GM12874 (cell line): ENCODE data around the gene SEMG1.

Experiments used
- CTCF ChIP-seq: IDR thresholded peaks from 2 replicates; pipeline ENCODE4 v1.5.1; 2011; ENCODE audit warnings: low read depth, mild to moderate bottlenecking, control low read depth, low read length, moderate library complexity; ENCODE audit not compliant: insufficient read depth

Gene SEMG1

DNA sequence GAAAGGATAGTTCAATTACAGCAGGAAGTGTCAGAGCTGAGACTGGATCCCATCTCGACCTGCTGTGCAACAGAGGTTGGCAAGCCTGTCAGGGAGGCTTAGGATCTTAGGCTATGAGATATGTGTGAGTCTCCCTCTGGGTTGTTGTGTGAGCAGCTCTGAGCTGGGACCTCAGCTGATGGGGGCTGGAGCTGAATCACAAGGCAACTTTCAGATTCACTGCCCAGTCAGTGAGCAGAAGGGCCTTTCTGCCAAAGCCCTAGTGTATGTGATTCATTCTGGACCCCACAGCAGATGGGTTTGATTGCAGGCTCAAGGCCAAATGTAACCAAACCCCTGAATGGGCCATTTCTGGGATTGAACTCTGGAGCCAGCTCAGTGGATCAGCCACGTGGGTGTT, 27.7 kb upstream of the SEMG1 start:
- TF ChIP-seq CTCF: no peak

DNA sequence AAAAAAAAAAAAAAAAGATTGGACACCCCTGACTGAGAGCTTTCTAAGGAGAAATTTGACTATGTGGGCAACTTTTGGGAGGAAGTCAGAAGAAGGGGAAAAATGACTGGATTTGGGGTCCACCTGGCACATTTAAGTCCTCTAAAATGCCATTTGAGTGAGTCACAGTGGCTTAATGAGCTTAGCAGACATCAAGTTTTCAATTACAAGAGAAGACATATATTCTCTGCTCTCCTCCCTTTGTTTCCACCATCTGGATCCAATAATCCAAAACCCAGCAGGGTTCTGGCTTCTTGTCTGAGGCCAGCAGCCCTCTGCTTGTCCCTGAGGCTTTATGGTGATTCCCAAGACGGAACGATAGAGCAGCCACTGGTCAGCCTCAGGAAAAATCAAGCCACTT, 25.2 kb upstream of the SEMG1 start:
- no peak for TF ChIP-seq CTCF

- no peak for TF ChIP-seq CTCF
These were observed 23.7 kb upstream of the SEMG1 start for GRCh38 chr20:45183084-45183483.

- TF ChIP-seq CTCF: no peak
These were observed 19.1 kb upstream of the SEMG1 start for GRCh38 chr20:45187693-45188092.

GRCh38 chr20:45189067-45189609, 17.7 kb upstream of the SEMG1 start:
- no peak for TF ChIP-seq CTCF

DNA sequence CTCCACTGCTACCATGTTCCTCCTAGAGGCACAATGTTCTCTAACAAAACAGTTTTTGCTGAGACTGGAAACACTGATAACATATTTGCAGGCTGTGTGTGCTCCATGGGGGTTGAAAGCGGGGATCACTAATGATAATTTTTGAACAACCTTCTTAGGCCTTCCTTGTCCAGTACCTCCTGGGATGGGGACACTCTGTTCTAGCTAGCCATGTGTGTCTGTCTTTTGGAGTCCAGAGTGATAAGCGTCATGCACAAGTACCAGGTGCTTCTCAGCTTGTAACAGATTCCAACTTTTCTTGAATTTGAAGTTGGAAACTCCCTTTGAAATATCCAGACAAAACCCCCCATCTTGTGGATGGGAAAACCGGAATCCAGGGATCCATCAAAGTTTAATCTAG, 17.0 kb upstream of the SEMG1 start:
- TF ChIP-seq CTCF: no peak

DNA sequence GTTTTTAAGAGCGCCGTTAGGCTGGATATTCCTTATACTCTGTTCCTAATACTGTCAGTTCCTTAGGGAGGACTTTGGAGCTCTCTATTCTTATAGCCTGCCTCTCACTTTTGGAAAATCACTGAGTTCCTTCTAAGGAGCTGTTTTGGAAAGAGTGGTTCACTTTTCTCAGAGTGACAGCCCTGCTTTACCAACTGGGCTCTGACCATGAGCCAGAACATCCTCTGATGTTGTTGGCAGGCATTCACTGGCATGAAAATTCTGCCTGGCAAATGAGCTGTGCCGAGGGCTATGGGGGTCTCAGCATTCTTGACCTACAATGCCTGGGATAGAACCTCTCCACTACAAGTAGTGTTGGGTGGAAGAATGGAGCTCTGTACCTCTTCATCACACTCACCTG, 14.9 kb upstream of the SEMG1 start:
- TF ChIP-seq CTCF: no peak
